A549 (cell line): ENCODE measurements around the gene CNIH2.
A peak's percentile ranks its signal among the peaks of the same experiment; 100 is the strongest.

Experiments used
- CTCF ChIP-seq: fragments of >200 bp; sonication (Bioruptor Twin); formaldehyde crosslinking; IDR thresholded peaks from 3 replicates; pipeline ENCODE4 v1.5.1; 2016
- EP300 ChIP-seq, 2 experiments: fragments of >200 bp; sonication (Bioruptor Twin); formaldehyde crosslinking; IDR thresholded peaks; 2 replicates in 1 of 2; 3 replicates in 1 of 2; pipeline ENCODE4 v1.6.1; 2016 to 2017
- JUN ChIP-seq, 2 experiments: fragments of >200 bp; sonication (Bioruptor Twin); formaldehyde crosslinking; IDR thresholded peaks; 2 replicates in 1 of 2; 3 replicates in 1 of 2; pipeline ENCODE4 v1.6.1; 2016 to 2017
- MAX ChIP-seq: IDR thresholded peaks from 2 replicates; pipeline ENCODE4 v1.6.1; 2012
- NR3C1 ChIP-seq: fragments of >200 bp; sonication (Bioruptor Twin); formaldehyde crosslinking; IDR thresholded peaks from 3 replicates; pipeline ENCODE4 v1.6.1; 2017
- SMC3 ChIP-seq: fragments of >200 bp; sonication (Bioruptor Twin); formaldehyde crosslinking; IDR thresholded peaks from 3 replicates; pipeline ENCODE4 v1.6.1; 2018; ENCODE audit warnings: inconsistent platforms

GRCh38 chr11:66288671-66289547 lies 10.9 kb downstream of the CNIH2 start, which contains the start of gene YIF1A:
- peak; percentile 77 for TF ChIP-seq MAX
- no peak for TF ChIP-seq SMC3
- TF ChIP-seq NR3C1, result no peak
- no peak for TF ChIP-seq EP300 (IDR thresholded peaks at IDR 0.05)
- TF ChIP-seq CTCF, result no peak
- TF ChIP-seq JUN (IDR thresholded peaks at IDR 0.05), result peak; percentile 53 to 93
